Gastroesophageal sphincter (tissue), 3 donors: ENCODE data around the gene EARS2.

Source experiments
- POLR2A ChIP-seq, 2 donors: fragments of 450-650 bp; IDR thresholded peaks; one replicate each; pipeline ENCODE4 v1.6.1; 2017; ENCODE audit warnings: antibody characterized with exemption in 2 of 2, mild to moderate bottlenecking in 2 of 2, moderate library complexity in 1 of 2
- TF ChIP-seq, protein P1 (sequence below), 4 experiments: fragments of 200-600 bp in 2 of 4; fragments of 450-650 bp in 2 of 4; sonication (generic) in 1 of 4; IDR thresholded peaks; one replicate each; pipeline ENCODE4 v1.5.1; 2017 to 2019; ENCODE audit warnings: antibody characterized with exemption in 4 of 4, mild to moderate bottlenecking in 2 of 4, moderate library complexity in 2 of 4

- TF ChIP-seq, protein P1, sequence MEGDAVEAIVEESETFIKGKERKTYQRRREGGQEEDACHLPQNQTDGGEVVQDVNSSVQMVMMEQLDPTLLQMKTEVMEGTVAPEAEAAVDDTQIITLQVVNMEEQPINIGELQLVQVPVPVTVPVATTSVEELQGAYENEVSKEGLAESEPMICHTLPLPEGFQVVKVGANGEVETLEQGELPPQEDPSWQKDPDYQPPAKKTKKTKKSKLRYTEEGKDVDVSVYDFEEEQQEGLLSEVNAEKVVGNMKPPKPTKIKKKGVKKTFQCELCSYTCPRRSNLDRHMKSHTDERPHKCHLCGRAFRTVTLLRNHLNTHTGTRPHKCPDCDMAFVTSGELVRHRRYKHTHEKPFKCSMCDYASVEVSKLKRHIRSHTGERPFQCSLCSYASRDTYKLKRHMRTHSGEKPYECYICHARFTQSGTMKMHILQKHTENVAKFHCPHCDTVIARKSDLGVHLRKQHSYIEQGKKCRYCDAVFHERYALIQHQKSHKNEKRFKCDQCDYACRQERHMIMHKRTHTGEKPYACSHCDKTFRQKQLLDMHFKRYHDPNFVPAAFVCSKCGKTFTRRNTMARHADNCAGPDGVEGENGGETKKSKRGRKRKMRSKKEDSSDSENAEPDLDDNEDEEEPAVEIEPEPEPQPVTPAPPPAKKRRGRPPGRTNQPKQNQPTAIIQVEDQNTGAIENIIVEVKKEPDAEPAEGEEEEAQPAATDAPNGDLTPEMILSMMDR (IDR thresholded peaks at IDR 0.05) = no peak
- no peak for TF ChIP-seq POLR2A (IDR thresholded peaks at IDR 0.05)
Measured at GRCh38 chr16:23505180-23505665, 51.9 kb downstream of the EARS2 start.
